Measurements from ENCODE around the gene BID. TPM values are rescaled to one million over a fixed set of nuclear protein-coding genes. Genes with fewer than 3 reads are reported as not detected.

The BID gene
- total RNA-seq, 2 experiments from 2014 or later = 46.2 to 48.4 TPM

DNA sequence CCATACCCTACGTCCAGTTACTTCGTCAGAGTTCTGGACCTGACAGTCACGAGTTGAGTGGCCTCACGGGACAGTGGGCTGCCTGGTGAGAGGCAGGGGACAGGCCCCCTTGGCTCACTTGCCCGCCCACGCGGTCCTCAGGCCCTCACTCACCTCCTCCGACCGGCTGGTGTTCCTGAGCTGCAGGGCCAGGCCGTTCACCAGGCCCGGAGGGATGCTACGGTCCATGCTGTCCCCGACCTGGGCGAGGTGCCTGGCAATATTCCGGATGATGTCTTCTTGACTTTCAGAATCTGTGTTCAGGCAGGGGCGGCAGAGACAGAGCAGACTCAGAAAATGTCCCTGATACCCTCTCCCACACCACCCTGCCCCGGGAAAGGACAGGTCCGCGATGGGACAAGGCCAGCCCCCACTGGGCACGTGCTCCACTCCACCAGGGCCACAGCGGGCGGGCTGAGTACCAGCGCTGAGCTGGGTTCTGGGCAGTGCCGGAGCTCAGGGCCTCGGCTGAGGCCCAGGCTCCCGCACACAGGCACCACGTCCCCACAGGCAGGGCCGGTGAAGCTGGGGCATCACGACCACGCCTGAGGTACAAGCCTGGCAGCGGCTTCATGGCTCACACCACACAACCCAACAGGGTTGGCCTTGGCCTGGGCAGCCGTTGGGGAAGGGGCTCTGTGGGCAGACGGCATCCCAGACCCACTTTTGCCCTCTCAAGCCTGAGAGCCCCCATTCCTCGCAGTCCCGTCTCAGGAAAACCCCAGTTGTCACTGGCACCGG, 34.9 kb downstream of the BID start:
- CTCF ChIA-PET = interaction anchor here (1.7 to 7.0 kb wide), 3 partner anchors 34 to 337 kb away, joined by 3 to 106 read pairs (median 5); no protein-coding TSS in a partner anchor
- H3K36me3 Mint-ChIP-seq (ENCODE audit: low read depth) = peaks cover 14% of the 10 kb centered on the region
- H3K4me3 Mint-ChIP-seq = no peak overlapping the region
- no peaks in the 10 kb centered on the region for H3K27me3 Mint-ChIP-seq (ENCODE audit: low read depth)
- DNase-seq (no peak), ATAC-seq (no peak)
- H3K4me1 Mint-ChIP-seq (ENCODE audit: low read depth) = peaks cover 6% of the 10 kb centered on the region
- no peaks in the 10 kb centered on the region for H3K9me3 Mint-ChIP-seq (ENCODE audit: insufficient read depth)
- H3K27ac Mint-ChIP-seq = no peak overlapping the region
- POLR2A ChIA-PET = no interaction called here

DNA sequence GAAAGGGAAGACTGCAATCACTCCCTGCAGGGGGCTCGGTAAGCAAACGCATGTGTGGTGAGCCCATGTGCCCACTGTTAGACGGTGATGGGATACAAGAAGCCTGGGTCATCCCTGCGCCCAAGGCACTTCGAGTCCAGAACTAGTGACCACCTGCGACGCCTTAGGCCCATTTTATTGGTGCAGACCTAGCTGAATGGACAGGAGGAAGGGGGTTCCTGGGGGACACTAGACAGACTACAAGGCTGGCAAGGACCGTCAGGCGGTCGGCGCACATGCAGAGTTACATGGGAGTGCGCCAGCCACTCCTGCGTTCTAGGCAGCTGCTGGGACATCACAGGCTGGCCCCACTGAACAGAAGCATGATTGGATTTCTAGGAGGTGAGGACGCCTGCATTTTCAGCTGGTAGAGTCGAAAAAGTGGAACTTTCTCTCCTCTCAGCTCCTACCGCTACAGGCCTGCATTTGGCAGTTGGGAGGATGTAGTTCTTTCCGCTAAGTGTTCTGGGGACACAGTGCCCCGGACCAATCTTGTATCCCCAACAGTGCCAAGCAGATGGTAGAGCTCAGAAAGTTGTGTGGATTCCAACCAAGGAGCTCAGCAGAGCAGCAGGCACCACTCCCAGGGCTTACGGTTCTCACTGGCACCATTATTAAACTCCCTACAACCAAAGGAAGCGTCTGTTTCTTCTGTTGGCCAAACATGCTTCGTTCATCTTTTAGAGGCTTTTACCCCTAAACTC, 35.7 kb downstream of the BID start:
- Mint-ChIP-seq H3K9me3 (ENCODE audit: insufficient read depth) (no peaks in the 10 kb centered on the region), H3K27ac (no peak overlapping the region), H3K4me1 (ENCODE audit: low read depth) (peaks cover 14% of the 10 kb centered on the region), H3K4me3 (no peak overlapping the region), H3K36me3 (ENCODE audit: low read depth) (peaks cover 18% of the 10 kb centered on the region), H3K27me3 (ENCODE audit: low read depth) (no peaks in the 10 kb centered on the region)
- POLR2A ChIA-PET = interaction anchor here (1.5 kb wide), 1 partner anchor 33 kb away, joined by 4 read pairs; no protein-coding TSS in a partner anchor
- no peak for DNase-seq
- no peak for ATAC-seq
- CTCF ChIA-PET = interaction anchor here (1.7 to 7.0 kb wide), 3 partner anchors 35 to 337 kb away, joined by 3 to 106 read pairs (median 5); no protein-coding TSS in a partner anchor

DNA sequence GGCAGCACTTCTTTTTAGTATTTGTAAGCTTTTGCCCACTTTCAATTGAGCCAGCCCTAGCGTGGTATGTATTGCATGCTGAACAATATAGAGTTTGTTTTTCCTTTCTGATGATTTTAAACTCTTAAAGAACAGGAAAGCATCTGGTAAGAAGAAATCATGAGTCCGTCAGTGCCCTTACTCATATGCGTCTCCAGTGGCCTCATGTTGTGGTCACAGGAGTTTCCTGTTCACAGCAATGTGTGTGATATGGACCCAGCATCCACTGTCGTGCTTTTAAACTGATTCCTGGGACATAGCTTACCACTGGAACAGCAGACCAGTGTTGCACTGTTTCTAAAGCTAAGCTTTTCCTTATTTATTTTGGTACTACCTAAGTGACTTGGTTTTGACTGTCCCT, 40.1 kb downstream of the BID start:
- ATAC-seq = peak; percentile 75
- POLR2A ChIA-PET = interaction anchor here (1.7 kb wide), 1 partner anchor 95 kb away, joined by 4 read pairs; no protein-coding TSS in a partner anchor
- Mint-ChIP-seq H3K36me3 (ENCODE audit: low read depth) (peaks cover 27% of the 10 kb centered on the region), H3K27me3 (ENCODE audit: low read depth) (no peaks in the 10 kb centered on the region), H3K4me3 (no peak overlapping the region), H3K9me3 (ENCODE audit: insufficient read depth) (no peaks in the 10 kb centered on the region), H3K27ac (peak overlapping the region; percentile 69), H3K4me1 (ENCODE audit: low read depth) (peaks cover 16% of the 10 kb centered on the region)
- CTCF ChIA-PET = interaction anchor here (1.1 to 3.9 kb wide), 6 partner anchors 8 to 342 kb away, joined by 3 to 17 read pairs (median 4); partner anchors contain the start of gene BCL2L13
- peak; percentile 56 for DNase-seq

DNA sequence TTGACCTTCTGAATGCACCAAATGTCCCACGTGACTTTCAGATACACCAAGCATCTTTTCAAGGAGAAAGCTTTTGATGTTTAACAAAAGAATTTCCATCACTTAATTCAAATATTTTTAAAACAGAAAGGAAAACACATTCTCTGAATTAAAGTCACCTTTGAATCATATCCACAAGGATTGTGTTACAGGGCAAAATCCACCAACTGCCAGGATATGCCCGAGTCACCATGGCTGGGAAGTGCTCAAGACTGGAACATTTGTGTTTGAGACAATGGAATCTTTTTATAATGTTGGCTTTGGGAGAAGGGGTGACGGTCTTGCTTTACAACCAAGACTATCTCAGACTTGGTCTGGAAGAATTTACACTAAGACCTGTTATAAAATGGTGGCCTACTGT, 40.8 kb downstream of the BID start:
- ATAC-seq (no peak), DNase-seq (no peak)
- ChIA-PET POLR2A (interaction anchor here (1.7 kb wide), 1 partner anchor 94 kb away, joined by 4 read pairs; no protein-coding TSS in a partner anchor), CTCF (interaction anchor here (1.5 to 3.9 kb wide), 3 partner anchors 9 to 95 kb away, joined by 3 to 17 read pairs (median 4); partner anchors contain the start of gene BCL2L13)
- Mint-ChIP-seq H3K4me1 (ENCODE audit: low read depth) (peaks cover 16% of the 10 kb centered on the region), H3K9me3 (ENCODE audit: insufficient read depth) (no peaks in the 10 kb centered on the region), H3K27ac (no peak overlapping the region), H3K36me3 (ENCODE audit: low read depth) (peaks cover 29% of the 10 kb centered on the region), H3K4me3 (no peak overlapping the region), H3K27me3 (ENCODE audit: low read depth) (no peaks in the 10 kb centered on the region)

DNA sequence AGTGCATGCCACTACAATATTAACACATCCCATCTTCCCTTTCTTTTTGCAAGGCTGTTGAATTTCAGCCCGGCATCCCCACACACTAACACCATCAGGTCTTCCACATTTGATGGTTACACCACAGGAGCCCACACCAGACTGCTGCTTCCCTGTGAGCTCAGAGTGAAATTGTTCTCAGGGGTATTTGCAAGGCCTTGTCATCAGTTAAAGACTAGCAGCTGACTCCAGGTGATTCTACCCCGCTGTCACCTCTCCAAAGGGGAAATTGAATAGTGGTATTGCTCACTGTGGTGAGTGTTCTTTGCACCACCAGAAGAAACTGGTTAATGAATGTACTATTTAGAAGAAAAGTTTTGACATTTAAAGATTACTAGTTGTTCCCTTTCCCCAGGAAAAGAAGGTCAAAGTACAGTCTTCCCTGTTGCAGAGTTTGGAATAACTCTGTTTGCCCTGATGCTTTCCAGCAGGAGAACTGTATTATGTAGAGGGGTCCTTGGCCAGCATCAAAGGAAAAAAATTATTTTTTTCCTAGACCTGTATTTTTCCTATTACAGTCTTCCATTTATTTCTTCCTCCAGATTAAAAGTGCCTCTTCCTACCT, 41.9 kb downstream of the BID start:
- H3K4me3 Mint-ChIP-seq = no peak overlapping the region
- no peaks in the 10 kb centered on the region for H3K27me3 Mint-ChIP-seq (ENCODE audit: low read depth)
- peaks cover 16% of the 10 kb centered on the region for H3K4me1 Mint-ChIP-seq (ENCODE audit: low read depth)
- no peaks in the 10 kb centered on the region for H3K9me3 Mint-ChIP-seq (ENCODE audit: insufficient read depth)
- ATAC-seq (no peak), DNase-seq (no peak)
- ChIA-PET CTCF (interaction anchor here (1.1 kb wide), 1 partner anchor 9 kb away, joined by 4 read pairs; no protein-coding TSS in a partner anchor), POLR2A (interaction anchor here (0.6 kb wide), 1 partner anchor 45 kb away, joined by 3 read pairs; no protein-coding TSS in a partner anchor)
- H3K36me3 Mint-ChIP-seq (ENCODE audit: low read depth) = peaks cover 25% of the 10 kb centered on the region
- no peak overlapping the region for H3K27ac Mint-ChIP-seq

DNA sequence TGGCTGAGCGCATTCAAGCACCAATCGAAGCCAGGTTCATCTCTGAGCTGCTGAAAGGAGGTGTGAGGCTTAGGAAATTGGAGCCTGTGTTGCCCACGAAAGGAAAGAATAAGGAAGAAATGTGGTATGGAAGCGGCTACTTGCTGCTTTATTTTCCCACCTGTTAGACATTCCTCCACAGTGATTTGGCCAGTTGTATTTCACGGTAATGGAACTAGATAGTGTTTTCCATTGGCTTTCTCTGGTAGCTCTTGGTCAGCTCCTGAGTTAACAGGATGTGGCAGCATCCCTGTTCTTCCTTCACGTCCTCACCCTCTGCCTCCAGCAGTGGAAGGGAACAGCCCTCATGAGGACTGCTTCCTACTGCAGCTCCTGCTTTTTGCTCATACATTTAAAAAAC, 44.7 kb downstream of the BID start:
- no peaks in the 10 kb centered on the region for H3K9me3 Mint-ChIP-seq (ENCODE audit: insufficient read depth)
- DNase-seq = no peak
- ChIA-PET POLR2A (no interaction called here), CTCF (interaction anchor here (1.0 to 1.4 kb wide), 2 partner anchors 13 to 55 kb away, joined by 3 read pairs; no protein-coding TSS in a partner anchor)
- no peaks in the 10 kb centered on the region for H3K27me3 Mint-ChIP-seq (ENCODE audit: low read depth)
- peaks cover 24% of the 10 kb centered on the region for H3K4me1 Mint-ChIP-seq (ENCODE audit: low read depth)
- H3K4me3 Mint-ChIP-seq = no peak overlapping the region
- peaks cover 27% of the 10 kb centered on the region for H3K36me3 Mint-ChIP-seq (ENCODE audit: low read depth)
- no peak overlapping the region for H3K27ac Mint-ChIP-seq
- ATAC-seq = no peak

DNA sequence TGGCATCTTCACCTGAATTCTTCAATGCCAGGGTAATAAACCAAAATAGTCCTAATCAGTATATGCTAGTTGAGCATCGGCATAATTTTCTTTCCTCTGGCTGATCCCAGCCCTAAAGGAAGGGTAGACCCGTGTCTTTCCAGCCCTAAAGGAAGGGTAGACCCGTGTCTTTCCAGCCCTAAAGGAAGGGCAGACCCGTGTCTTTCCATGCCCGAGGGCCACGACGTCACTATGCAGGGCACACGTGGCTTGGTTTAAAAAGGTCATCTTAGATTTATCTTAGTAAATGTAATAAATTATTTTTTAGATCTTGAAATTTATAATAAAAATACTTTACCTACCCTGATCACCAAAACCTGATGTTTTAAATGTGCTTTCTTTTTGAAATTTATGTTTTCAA, 45.5 kb downstream of the BID start:
- Mint-ChIP-seq H3K27me3 (ENCODE audit: low read depth) (no peaks in the 10 kb centered on the region), H3K4me3 (no peak overlapping the region), H3K4me1 (ENCODE audit: low read depth) (peaks cover 16% of the 10 kb centered on the region), H3K36me3 (ENCODE audit: low read depth) (peaks cover 24% of the 10 kb centered on the region), H3K9me3 (ENCODE audit: insufficient read depth) (no peaks in the 10 kb centered on the region), H3K27ac (no peak overlapping the region)
- ChIA-PET CTCF (no interaction called here), POLR2A (no interaction called here)
- DNase-seq = no peak
- no peak for ATAC-seq

DNA sequence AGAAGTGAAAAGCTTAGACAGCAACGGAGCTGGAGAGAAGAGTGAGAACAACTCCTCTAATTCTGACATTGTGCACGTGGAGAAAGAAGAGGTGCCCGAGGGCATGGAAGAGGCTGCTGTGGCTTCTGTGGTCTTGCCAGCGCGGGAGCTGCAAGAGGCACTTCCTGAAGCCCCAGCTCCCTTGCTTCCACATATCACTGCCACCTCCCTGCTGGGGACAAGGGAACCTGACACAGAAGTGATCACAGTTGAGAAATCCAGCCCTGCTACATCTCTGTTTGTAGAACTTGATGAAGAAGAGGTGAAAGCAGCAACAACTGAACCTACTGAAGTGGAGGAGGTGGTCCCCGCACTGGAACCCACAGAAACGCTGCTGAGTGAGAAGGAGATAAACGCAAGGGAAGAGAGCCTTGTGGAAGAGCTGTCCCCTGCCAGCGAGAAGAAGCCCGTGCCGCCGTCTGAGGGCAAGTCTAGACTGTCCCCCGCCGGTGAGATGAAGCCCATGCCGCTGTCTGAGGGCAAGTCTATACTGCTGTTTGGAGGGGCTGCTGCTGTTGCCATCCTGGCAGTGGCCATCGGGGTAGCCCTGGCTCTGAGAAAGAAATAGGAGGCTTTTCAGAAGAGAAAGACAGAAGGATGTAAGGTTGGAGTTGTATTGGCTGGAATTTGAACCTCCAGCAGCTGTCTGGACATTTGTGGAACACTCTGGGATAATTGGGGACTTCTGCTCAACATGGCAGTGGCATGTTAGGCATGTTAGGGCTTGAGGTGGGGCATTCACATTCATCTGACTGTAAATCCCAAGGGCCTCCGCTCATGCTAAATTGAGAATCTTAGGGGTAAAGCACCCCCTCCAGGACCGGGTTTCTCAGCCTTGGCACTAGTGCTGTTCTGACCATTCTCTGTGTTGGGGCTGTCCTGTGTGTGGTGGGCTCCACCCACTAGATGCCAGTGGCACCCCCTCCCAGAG, 47.1 kb downstream of the BID start:
- POLR2A ChIA-PET = interaction anchor here (1.1 kb wide), 1 partner anchor 88 kb away, joined by 4 read pairs; the partner anchor contains the start of gene BCL2L13
- Mint-ChIP-seq H3K4me3 (no peak overlapping the region), H3K36me3 (ENCODE audit: low read depth) (peaks cover 14% of the 10 kb centered on the region), H3K4me1 (ENCODE audit: low read depth) (peaks cover 13% of the 10 kb centered on the region), H3K27ac (peak overlapping the region; percentile 65), H3K9me3 (ENCODE audit: insufficient read depth) (no peaks in the 10 kb centered on the region), H3K27me3 (ENCODE audit: low read depth) (no peaks in the 10 kb centered on the region)
- CTCF ChIA-PET = interaction anchor here (1.1 kb wide), 1 partner anchor 15 kb away, joined by 7 read pairs; no protein-coding TSS in a partner anchor
- DNase-seq = no peak
- peak; percentile 44 for ATAC-seq

DNA sequence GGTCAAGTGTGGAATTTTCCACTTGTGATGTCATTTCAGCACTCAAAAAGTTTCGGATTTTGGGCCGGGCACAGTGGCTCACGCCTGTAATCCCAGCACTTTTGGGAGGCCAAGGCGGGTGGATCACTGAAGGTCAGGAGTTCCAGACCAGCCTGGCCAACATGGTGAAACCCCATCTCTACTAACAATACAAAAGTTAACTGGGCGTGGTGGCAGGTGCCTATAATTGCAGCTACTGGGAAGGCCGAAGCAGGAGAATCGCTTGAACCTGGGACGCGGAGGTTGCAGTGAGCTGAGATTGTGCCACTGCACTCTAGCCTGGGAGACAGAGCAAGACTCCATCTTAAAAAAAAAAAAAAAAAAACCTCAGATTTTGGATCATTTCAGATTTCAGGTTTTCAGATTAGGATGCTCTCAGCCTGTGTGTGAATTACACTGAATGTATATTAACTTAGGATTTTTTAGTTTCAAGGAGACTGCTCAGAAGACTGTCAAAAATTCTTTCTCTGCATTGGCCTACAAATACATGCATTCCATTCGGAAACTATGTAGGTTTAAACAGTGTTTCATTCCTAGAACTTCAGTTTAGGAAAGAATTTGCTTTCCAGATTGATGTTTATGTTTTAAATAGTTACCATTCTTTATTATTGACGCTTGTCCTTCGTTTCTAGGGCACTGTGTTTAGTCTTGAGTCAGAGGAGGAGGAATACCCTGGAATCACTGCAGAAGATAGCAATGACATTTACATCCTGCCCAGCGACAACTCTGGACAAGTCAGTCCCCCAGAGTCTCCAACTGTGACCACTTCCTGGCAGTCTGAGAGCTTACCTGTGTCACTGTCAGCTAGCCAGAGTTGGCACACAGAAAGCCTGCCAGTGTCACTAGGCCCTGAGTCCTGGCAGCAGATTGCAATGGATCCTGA, 48.0 kb downstream of the BID start:
- CTCF ChIA-PET = interaction anchor here (1.1 kb wide), 1 partner anchor 16 kb away, joined by 7 read pairs; no protein-coding TSS in a partner anchor
- Mint-ChIP-seq H3K4me1 (ENCODE audit: low read depth) (peaks cover 13% of the 10 kb centered on the region), H3K9me3 (ENCODE audit: insufficient read depth) (no peaks in the 10 kb centered on the region), H3K27ac (peak overlapping the region; percentile 65), H3K36me3 (ENCODE audit: low read depth) (peaks cover 12% of the 10 kb centered on the region), H3K27me3 (ENCODE audit: low read depth) (no peaks in the 10 kb centered on the region), H3K4me3 (no peak overlapping the region)
- POLR2A ChIA-PET = interaction anchor here (1.1 kb wide), 1 partner anchor 87 kb away, joined by 4 read pairs; the partner anchor contains the start of gene BCL2L13
- ATAC-seq = peak; percentile 57
- peak; percentile 31 for DNase-seq

DNA sequence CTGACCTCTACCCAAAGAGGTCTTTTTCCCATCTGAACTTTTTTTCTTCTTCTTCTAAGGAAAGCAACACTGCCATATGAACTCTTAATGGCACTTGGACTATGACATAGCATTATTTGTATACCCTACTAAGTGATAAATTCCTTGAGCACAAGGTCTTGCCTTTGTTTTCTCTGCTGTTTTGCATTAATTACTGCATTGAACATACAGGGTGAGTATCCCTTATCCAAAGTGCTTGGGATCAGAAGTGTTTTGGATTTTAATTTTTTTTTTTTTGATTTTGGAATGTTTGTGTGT, 48.8 kb downstream of the BID start:
- H3K9me3 Mint-ChIP-seq (ENCODE audit: insufficient read depth) = no peaks in the 10 kb centered on the region
- H3K27ac Mint-ChIP-seq = no peak overlapping the region
- no peaks in the 10 kb centered on the region for H3K27me3 Mint-ChIP-seq (ENCODE audit: low read depth)
- POLR2A ChIA-PET = no interaction called here
- CTCF ChIA-PET = no interaction called here
- H3K4me3 Mint-ChIP-seq = no peak overlapping the region
- DNase-seq (no peak), ATAC-seq (no peak)
- peaks cover 12% of the 10 kb centered on the region for H3K36me3 Mint-ChIP-seq (ENCODE audit: low read depth)
- peaks cover 13% of the 10 kb centered on the region for H3K4me1 Mint-ChIP-seq (ENCODE audit: low read depth)

Measured in activated CD8-positive, alpha-beta T cell treated with anti-CD3 and anti-CD28 coated beads, Interleukin-2, amount 10 ng/mL, durations not matched to agents 7 days and 5 days (primary cell).